ENCODE measurements around the gene RPGR. TPM values are rescaled to one million over a fixed set of nuclear protein-coding genes. Genes with fewer than 3 reads are reported as not detected.

RPGR gene
- total RNA-seq, 1 experiment from 2014 or later, result 10.4 TPM

DNA sequence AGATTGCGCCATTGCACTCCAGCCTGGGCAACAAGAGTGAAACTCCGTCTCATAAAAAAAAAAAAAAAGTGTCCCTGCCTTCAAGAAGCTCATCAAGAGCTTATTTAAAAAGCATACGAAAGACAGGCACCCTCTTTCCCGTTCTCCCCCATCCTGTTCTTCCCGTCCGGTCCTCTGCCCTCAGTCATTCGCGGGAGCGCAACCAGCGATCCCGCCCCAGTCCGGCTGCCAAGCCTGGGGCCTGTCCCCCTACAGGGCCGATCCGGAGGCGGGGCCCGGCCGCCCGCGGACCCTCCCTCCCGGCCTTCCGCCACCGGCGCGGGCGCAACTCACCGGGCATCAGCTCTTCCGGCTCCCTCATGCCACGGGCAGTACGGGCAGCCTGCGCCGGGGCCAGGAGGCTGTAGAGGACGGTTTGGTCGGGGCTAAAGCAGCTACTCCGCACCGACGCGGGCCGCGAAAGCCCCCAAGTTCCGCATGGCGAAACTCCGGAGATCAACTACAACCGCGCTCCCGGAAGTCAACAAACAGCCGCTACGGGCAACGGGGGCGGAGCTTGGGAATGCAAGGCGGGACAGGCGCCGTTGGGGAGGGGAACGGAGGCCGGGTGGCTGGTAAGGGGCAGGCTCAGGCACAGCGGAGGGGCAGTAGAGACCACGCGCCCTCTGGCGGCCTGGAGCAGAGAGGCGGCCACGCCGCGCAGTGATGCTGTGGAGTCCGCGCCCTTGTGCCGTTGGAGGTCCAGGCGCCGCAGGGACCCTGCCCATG, at the start of gene RPGR (continued):
- TF ChIP-seq ZNF274 (IDR thresholded peaks at IDR 0.05; ENCODE audit: low read depth, low read length), result no peak

GRCh38 chrX:38376747-38377146, 49.4 kb upstream of the RPGR start:
- Histone ChIP-seq H3K79me2 (ENCODE audit: insufficient read depth, low read length) (no peaks in the 10 kb centered on the region), H3K27ac (ENCODE audit: low read depth, low read length) (no peak overlapping the region), H3K9ac (ENCODE audit: low read length) (no peak overlapping the region), H3K4me3 (replicated peaks in 1 of 2; ENCODE audit: low read depth in 1 of 2, low read length in 2 of 2) (no peak overlapping the region), H2AFZ (ENCODE audit: low read depth, low read length, poor library complexity, severe bottlenecking) (no peak overlapping the region), H3K4me2 (ENCODE audit: low read length) (no peak overlapping the region), H3K9me2 (ENCODE audit: insufficient read depth) (no peaks in the 10 kb centered on the region), H3K4me1 (ENCODE audit: control insufficient read depth in 1 of 2, insufficient read depth in 2 of 2, low read length in 2 of 2) (no peaks in the 10 kb centered on the region), H3K9me3 (ENCODE audit: control insufficient read depth in 1 of 2, insufficient read depth in 1 of 2, low read depth in 1 of 2, low read length in 2 of 2) (no peaks in the 10 kb centered on the region), H3K36me3 (ENCODE audit: control insufficient read depth in 1 of 2, insufficient read depth in 2 of 2, low read length in 2 of 2) (no peaks in the 10 kb centered on the region), H3K27me3 (ENCODE audit: insufficient read depth, low read length) (no peaks in the 10 kb centered on the region; the same call in 1 of the 2 replicates), H4K20me1 (ENCODE audit: insufficient read depth) (no peaks in the 10 kb centered on the region)
- no TSS peak for BruUV-seq (replicated peaks)
- intact Hi-C loops (cut with micrococcal nuclease), result no loop called here
- ChIA-PET CTCF (interaction anchor here (1.2 kb wide), 1 partner anchor 16 kb away, joined by 3 read pairs; no protein-coding TSS in a partner anchor), POLR2A (no interaction called here), RAD21 (ENCODE audit: low non-redundant PET in 1 of 2, low total read pairs in 2 of 2, uncharacterized antibody in 2 of 2, unreplicated experiment in 2 of 2) (no interaction called here)
- ATAC-seq (no peak), DNase-seq (ENCODE audit: low read depth, low spot score) (no peak)
- TF ChIP-seq CEBPB (IDR thresholded peaks at IDR 0.05; ENCODE audit: low read depth), result no peak
- TF ChIP-seq RAD21 (IDR thresholded peaks at IDR 0.05; ENCODE audit: low read depth), result no peak
- no peak for TF ChIP-seq CTCF (IDR thresholded peaks at IDR 0.05 in 2 of 3, conservative IDR thresholded peaks at IDR 0.05 in 1 of 3; ENCODE audit: borderline replicate concordance in 1 of 3, insufficient read depth in 1 of 3, low read depth in 2 of 3, low read length in 2 of 3)
- TF ChIP-seq ZNF274 (IDR thresholded peaks at IDR 0.05; ENCODE audit: low read depth, low read length), result no peak
- no peak for TF ChIP-seq EGR1 (IDR thresholded peaks at IDR 0.05; ENCODE audit: low read depth)
- no peak for TF ChIP-seq POLR2A (IDR thresholded peaks at IDR 0.05; ENCODE audit: borderline replicate concordance, extremely low read depth, insufficient read depth, insufficient read length)
- no peak for TF ChIP-seq EZH2phosphoT487 (IDR thresholded peaks at IDR 0.05; ENCODE audit: borderline replicate concordance)
- TF ChIP-seq EZH2 (IDR thresholded peaks at IDR 0.05), result no peak
- no peak for TF ChIP-seq ZFX (IDR thresholded peaks at IDR 0.05)
- TF ChIP-seq SRF (IDR thresholded peaks at IDR 0.05; ENCODE audit: low read depth), result no peak
- TF ChIP-seq, protein P1, sequence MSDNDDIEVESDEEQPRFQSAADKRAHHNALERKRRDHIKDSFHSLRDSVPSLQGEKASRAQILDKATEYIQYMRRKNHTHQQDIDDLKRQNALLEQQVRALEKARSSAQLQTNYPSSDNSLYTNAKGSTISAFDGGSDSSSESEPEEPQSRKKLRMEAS (IDR thresholded peaks at IDR 0.05), result no peak
- no peak for TF ChIP-seq JUND (IDR thresholded peaks at IDR 0.05)
- no peak for TF ChIP-seq REST (IDR thresholded peaks at IDR 0.05; ENCODE audit: low read depth)
- TF ChIP-seq CBX3 (IDR thresholded peaks at IDR 0.05; ENCODE audit: low read depth), result no peak
- TF ChIP-seq TCF7L2 (IDR thresholded peaks at IDR 0.05; ENCODE audit: borderline replicate concordance, extremely low read depth, insufficient read depth, insufficient read length), result no peak
